NCI-H2196 (cell line): ENCODE data around the gene GAB4.
"Not testable (repeated sequence)": the region's sequence is repeated elsewhere in the genome, so short reads cannot be mapped to it uniquely, and the experiment has no call there.

Source experiments
- DNase-seq: peaks from one replicate; lab custom pipeline; 2025; ENCODE audit not compliant: unreplicated experiment; lab: John Stamatoyannopoulos, UW

The GAB4 gene

GRCh38 chr22:16960220-16960883, 47.7 kb downstream of the GAB4 start:
- DNase-seq, result no peak

- no peak for DNase-seq
Observed at GRCh38 chr22:16959345-16959930, 48.6 kb downstream of the GAB4 start.

GRCh38 chr22:16958475-16958874, 49.5 kb downstream of the GAB4 start:
- no peak for DNase-seq

- no peak for DNase-seq
Observed at GRCh38 chr22:16957781-16958180, 50.2 kb downstream of the GAB4 start.

GRCh38 chr22:16956290-16956689, 51.7 kb downstream of the GAB4 start:
- DNase-seq, result no peak

GRCh38 chr22:16955678-16956210, 52.3 kb downstream of the GAB4 start:
- DNase-seq, result peak; percentile 74

- no peak for DNase-seq
Observed at GRCh38 chr22:16955081-16955480, 52.9 kb downstream of the GAB4 start.

GRCh38 chr22:16954060-16954403, 54.0 kb downstream of the GAB4 start:
- no peak for DNase-seq

- DNase-seq, result no peak
Observed at GRCh38 chr22:16953206-16954059, 54.6 kb downstream of the GAB4 start.

GRCh38 chr22:16949561-16949960, 58.5 kb downstream of the GAB4 start:
- DNase-seq, result peak; percentile 24

GRCh38 chr22:16937811-16938210, 70.2 kb downstream of the GAB4 start:
- no peak for DNase-seq

GRCh38 chr22:16937209-16937608, 70.8 kb downstream of the GAB4 start:
- DNase-seq, result not testable (repeated sequence)

- DNase-seq, result no peak
Observed at GRCh38 chr22:16936625-16937024, 71.4 kb downstream of the GAB4 start.

GRCh38 chr22:16935209-16935608, 72.8 kb downstream of the GAB4 start:
- no peak for DNase-seq

- DNase-seq, result no peak
Observed at GRCh38 chr22:16933291-16934282, 74.4 kb downstream of the GAB4 start.

- DNase-seq, result peak; percentile 14
Observed at GRCh38 chr22:16932577-16932976, 75.4 kb downstream of the GAB4 start.

- DNase-seq, result no peak
Observed at GRCh38 chr22:16925407-16925966, 82.5 kb downstream of the GAB4 start.

GRCh38 chr22:16922706-16923105, 85.3 kb downstream of the GAB4 start:
- no peak for DNase-seq

GRCh38 chr22:16922076-16922475, 85.9 kb downstream of the GAB4 start:
- DNase-seq, result no peak
